Activated CD4-positive, alpha-beta T cell treated with anti-CD3 and anti-CD28 coated beads for 1 hour (primary cell): ENCODE measurements around the gene MMRN1.

ENCODE experiments used
- DNase-seq: peaks from one replicate; pipeline ENCODE4 v3.0.0-alpha.2; 2020

MMRN1 gene

DNA sequence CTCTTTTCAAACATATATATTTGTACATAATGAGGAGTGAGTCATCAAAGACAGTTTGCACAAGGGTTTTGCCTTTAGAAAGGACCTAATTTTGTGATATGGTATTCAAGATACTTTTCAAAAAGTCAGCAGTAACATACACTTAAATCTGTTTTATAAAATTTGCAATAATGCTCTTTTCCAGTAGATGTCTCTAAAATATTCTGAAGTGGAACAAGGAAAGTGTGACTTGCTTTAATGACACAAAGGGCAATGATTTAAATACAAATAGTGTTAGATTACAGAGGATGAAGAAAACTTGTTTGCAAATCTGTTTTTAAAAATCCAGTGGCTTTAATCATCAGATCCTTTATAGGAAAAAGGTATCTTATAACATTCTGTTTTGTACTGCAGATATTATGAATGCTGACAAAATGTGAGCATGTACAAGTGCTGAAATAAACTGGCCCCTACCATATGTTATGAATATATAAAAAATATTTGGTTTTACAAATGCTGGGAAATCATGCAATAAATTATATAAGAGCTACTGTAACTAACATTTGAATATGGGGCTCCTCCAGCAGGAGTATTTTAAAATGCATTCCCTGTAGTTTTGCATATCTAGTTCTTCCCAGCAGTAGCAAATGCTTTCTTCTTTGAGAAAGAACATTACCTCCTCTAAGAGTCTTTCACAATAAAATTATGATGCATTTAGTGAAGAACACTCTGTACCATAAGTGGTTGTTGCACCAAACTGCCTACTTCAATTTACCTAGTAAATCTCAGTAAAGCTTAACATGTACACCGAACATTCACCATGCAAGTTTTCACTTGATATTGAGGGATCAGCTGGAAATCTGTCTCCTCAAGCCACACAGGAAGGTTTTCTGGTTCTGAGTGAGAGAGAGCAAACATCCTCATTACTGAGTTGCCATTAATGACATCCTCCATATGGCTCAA, 20.2 kb downstream of the MMRN1 start:
- no peak for DNase-seq

GRCh38 chr4:89915937-89916336, 21.3 kb downstream of the MMRN1 start:
- DNase-seq = no peak

DNA sequence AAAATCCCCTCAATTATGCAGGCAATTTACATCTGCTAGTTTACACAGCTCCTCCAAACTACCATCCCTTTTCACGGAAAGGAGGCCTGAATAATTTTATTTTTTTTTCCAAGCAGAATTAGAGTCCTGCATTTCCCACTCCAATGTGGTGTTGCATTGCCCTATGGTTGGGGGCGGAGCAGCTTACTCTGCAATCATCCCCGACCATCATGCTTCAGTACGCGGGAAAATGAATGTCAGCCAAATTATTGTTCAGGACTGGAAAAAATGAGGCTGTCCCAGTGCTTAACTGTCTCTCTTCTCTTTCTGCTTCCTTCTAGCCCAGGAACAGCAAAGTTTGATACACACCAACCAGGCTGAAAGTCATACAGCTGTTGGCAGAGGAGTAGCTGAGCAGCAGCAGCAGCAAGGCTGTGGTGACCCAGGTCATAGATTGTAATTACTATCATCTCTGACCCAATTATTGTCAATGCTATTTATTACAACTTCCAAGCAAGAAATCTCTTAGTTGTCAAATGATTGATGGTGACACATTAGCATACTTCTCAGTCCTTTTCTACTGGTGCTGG, 28.3 kb downstream of the MMRN1 start:
- no peak for DNase-seq

- no peak for DNase-seq
These were observed 34.2 kb downstream of the MMRN1 start for GRCh38 chr4:89928838-89929237.

DNA sequence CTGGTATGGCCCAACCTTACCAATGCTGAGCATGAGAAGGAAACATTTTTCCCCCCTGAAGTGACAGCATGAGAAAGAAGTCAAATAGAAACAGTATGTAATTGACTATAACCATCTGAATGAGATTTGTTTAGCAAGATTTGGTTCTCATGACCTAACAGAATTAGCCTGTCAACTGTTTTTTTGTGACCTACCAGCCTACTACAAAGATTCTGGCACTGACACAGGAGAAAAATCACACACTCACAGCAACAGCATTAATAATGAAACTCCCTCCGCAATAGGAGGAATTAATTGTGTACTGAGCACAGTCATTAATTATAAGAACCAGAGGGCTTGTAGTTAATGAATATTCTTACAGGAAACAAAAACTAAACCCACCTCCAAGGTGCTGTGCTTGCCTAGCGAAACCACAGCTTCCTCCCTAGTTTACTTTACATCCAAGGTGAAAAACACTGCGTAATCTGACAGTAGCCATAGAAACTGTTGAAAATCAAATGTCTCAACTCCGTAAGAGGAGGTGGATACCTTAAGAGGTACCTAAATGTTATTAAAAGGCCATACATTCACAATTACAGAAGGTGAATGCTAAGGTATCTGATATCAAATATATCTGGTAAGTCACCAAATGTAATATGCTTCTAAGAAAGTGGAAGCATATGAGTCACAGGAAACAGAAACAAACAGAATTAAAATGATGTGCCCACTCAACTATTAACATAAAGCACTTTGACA, 34.9 kb downstream of the MMRN1 start:
- DNase-seq = no peak

GRCh38 chr4:89939546-89939945, 44.9 kb downstream of the MMRN1 start:
- no peak for DNase-seq

DNA sequence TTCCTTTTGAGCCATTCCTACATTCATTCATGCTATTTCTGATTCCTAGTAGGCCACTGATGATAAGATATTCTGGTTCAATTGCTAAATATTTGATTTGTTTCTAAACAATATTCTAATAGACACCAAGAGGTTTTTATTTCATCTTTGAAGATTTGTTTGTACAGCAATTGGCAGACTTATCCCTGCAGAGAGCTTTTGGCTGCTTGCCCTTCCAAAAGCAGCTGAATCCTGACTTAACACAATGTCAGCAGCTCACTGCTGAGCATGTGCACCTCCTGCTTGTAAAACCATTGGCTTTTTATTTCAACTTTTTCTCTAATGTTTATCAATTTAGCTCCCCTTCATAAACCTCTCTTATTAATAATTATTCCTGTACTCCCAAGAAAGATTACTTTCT, 45.3 kb downstream of the MMRN1 start:
- no peak for DNase-seq

DNA sequence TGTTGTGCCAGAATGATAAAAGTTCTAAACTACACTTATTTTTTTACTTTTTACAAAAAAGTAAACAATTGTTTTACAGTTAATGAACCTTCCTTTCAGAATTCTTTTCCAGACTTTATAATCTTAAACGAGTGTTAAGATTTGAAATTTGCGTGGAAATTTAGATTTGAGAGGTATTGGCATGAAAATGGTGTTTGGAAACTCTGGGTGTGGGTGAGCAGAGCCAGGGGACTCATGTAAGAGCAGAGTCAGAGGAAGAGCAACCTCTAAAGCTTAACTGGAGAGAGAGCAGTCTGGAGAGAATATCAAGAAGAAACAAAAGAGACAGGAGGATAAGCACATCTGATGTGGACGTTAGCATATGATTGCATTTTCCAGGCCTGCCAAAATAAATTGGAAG, 48.2 kb downstream of the MMRN1 start:
- no peak for DNase-seq

DNA sequence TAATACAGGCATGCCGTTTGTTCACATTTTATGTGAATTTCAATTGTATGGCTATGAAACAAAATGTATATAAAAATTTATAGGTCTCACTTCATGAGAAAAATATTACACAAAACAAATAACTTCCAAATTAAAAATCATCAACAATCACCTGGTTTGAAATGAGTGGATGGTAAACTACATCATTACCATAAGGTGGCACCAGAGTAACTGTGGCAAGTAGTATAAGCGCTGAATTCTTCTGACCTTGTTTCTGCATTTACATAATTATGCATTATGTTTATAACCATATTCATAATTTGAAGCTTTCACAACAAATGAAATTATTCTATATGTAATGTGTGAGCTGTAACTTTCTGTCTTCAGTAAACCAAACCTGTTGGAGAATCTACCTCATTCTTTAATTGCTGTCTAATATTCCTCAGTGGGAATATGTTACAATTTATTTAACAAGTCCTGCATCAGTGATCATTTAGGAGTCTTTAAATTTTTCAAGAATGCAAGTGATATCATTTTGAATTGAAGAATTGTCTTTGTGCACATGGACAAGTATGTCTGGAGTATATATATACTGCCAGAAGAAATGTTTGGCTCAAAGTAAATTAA, 55.2 kb downstream of the MMRN1 start:
- DNase-seq = no peak

DNA sequence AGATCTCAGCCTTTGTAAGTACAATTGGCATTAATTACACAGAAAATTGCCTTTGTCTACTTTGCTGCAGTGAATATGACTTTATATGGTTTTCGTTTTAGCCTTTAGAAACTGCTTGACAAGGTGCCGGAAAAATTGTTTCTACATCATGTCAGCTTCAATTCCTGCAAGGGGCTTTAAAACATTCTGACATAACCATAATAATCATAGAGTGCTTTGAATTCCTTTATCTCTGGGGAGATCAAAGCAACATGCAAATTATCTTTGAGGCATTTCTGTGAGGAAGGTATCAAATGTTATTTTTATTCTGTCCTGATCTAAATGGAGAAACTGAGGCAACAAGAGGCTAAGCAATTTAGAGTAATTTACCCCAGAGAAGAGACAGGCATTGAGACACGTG, 57.8 kb downstream of the MMRN1 start:
- DNase-seq = no peak

GRCh38 chr4:89954906-89955695, 60.4 kb downstream of the MMRN1 start:
- DNase-seq = no peak

- DNase-seq = no peak
These were observed 62.6 kb downstream of the MMRN1 start for GRCh38 chr4:89957046-89957926.

DNA sequence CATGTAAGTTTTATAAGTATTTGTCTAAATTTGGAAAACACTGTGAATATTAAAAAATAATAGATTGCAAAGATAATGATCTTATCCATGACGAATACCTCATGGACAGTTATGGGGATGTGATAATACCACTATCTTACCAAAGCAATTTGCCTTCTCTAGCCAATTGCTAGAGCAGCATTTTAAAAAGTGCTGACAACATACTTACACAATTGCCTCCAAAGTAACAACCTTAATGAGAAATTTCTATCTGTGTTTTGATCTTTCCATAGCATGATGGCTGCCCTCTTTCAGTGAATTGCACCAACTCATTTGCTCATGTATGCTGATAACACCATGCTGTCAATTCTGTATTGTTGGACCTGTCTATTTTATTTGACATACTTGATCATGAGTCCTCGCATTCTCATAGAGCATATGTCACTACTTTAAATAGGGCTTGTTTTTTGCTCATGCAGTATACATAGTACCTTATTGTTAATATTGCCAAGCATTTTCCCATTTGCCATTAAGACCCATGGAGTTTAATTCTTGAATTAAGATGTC, 87.2 kb downstream of the MMRN1 start:
- DNase-seq = no peak

GRCh38 chr4:89988268-89988667, 93.6 kb downstream of the MMRN1 start:
- no peak for DNase-seq

- DNase-seq = no peak
These were observed 98.1 kb downstream of the MMRN1 start for GRCh38 chr4:89992744-89993143.

GRCh38 chr4:89994176-89994873, 99.7 kb downstream of the MMRN1 start:
- no peak for DNase-seq

DNA sequence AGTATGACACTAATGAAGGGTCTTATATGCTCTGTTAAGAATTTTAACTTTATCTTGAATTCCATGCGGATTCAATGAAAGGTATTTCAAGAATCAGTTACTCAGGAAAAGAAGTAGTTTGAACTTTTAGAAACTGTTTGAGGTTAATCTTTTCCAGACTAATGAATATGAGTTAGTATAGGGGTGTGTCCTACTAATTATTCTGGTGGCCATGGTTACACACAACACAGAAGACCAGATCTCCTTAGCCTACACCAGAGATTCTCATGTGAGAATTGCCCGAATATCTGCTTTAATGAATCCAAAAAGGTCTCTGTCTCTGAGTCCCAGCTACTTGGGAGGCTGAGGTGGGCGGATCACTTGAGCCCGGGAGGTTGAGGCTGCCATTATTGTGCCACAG, 100.4 kb downstream of the MMRN1 start:
- no peak for DNase-seq

DNA sequence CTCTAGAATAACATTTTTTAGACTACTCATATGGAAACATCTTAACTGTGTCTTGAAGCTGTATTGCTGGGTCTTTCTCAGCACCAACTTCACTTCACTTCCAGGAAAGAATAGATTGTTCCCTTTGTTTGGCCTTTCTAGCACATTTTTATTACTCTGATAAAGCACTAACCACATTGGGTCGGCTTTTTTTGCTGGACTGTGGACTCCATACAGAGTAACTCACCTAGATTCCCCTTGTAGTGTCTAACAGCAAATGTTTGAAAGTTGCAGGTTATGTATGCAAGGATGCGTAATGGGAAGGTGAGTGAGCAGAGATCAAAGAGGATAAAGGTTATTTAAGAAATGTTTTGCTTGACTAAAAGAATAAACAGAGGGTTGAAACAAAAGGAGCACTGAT, 101.2 kb downstream of the MMRN1 start:
- DNase-seq = no peak

DNA sequence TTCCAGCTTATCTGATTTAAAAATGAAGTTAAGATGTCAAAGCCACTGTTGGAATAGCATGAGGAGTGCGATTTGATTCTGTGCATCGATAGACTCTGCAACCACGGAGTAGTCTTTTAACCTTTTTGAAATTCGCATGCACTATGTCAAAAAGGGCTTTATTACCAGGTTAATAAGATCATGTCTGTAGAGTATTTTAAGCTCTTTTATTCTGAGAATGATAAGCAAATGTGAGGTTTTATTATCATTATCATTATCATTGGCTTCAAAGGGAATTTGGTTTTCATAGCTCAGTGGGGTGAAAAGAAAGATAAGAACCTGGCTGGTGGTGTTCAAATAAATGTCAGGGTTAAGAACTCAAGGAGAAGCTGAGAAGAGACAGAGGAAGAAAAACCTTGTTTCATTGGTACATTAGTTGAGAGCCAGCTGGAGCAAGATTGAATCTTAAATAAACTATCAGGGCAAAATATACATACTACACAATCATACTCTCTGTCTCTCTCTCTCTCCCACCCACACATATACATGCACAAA, 102.6 kb downstream of the MMRN1 start:
- DNase-seq = no peak

- no peak for DNase-seq
These were observed 103.9 kb downstream of the MMRN1 start for GRCh38 chr4:89998469-89999011.
